PC-3 (cell line): Measurements from ENCODE around the gene FN3KRP. TPM values are rescaled to one million over a fixed set of nuclear protein-coding genes. Genes with fewer than 3 reads are reported as not detected.

ENCODE experiments used
- ATAC-seq: fragments of 200-7000 bp; cut with Tn5 transposase; 2 replicates; pipeline ENCODE4 v1.9.1; 2020; ENCODE audit warnings: mild to moderate bottlenecking, moderate library complexity
- BruUV-seq: library from RNA; stranded (reverse); fragments of 400-500 nt; replicated peaks from 2 replicates; lab custom pipeline; 2021; lab: Mats Ljungman, UMichigan
- CTCF ChIA-PET: fragments of 300-600 bp; sonication (Branson Sonifier 250); formaldehyde crosslinking; loops from one replicate; lab custom pipeline; 2022; ENCODE audit warnings: antibody characterized with exemption; lab: Charles Lee
- POLR2A ChIA-PET: fragments of 300-600 bp; sonication (Branson Sonifier 250); formaldehyde crosslinking; loops from one replicate; lab custom pipeline; 2022; ENCODE audit warnings: antibody characterized with exemption; ENCODE audit not compliant: unreplicated experiment; lab: Charles Lee
- DNase-seq: peaks from one replicate; pipeline ENCODE4 v3.0.0-alpha.2; 2015
- H2AFZ ChIP-seq: fragments of 300-600 bp; sonication (generic); 2 replicates; pipeline ENCODE4 v1.6.0; 2016; ENCODE audit warnings: antibody characterized with exemption, low read length
- H3F3A ChIP-seq: fragments of 300-600 bp; sonication (generic); one replicate; pipeline ENCODE4 v1.6.0; 2017; ENCODE audit warnings: antibody characterized with exemption, low read length, control low read depth, mild to moderate bottlenecking; ENCODE audit not compliant: unreplicated experiment
- H3K27ac ChIP-seq: fragments of 300-600 bp; sonication (generic); 2 replicates; pipeline ENCODE4 v1.5.1; 2016; ENCODE audit warnings: mild to moderate bottlenecking, low read length
- H3K27me3 ChIP-seq: fragments of 300-600 bp; sonication (generic); 2 replicates; pipeline ENCODE4 v1.6.1; 2016; ENCODE audit warnings: low read length, mixed read lengths
- H3K36me3 ChIP-seq: fragments of 300-600 bp; sonication (generic); 2 replicates; pipeline ENCODE4 v1.6.1; 2016; ENCODE audit warnings: low read depth, mixed run types, low read length, mixed read lengths
- H3K4me1 ChIP-seq: fragments of 300-600 bp; sonication (generic); 2 replicates; pipeline ENCODE4 v1.5.1; 2016; ENCODE audit warnings: low read length; ENCODE audit not compliant: insufficient read depth
- H3K4me2 ChIP-seq: fragments of 300-600 bp; sonication (generic); 2 replicates; pipeline ENCODE4 v1.6.0; 2016; ENCODE audit warnings: low read length
- H3K4me3 ChIP-seq: fragments of 300-600 bp; sonication (generic); 2 replicates; pipeline ENCODE4 v1.5.1; 2016; ENCODE audit warnings: mild to moderate bottlenecking, low read length, mixed read lengths
- H3K79me2 ChIP-seq: fragments of 300-600 bp; sonication (generic); 2 replicates; pipeline ENCODE4 v1.6.1; 2017; ENCODE audit warnings: low read length, mixed read lengths
- H3K9ac ChIP-seq: fragments of 300-600 bp; sonication (generic); 2 replicates; pipeline ENCODE4 v1.6.0; 2016; ENCODE audit warnings: mild to moderate bottlenecking, low read length
- H3K9me2 ChIP-seq: fragments of 300-600 bp; sonication (generic); replicated peaks from 2 replicates; pipeline ENCODE4 v1.6.1; 2016; ENCODE audit warnings: mixed run types, low read length, mixed read lengths
- H3K9me3 ChIP-seq: fragments of 300-600 bp; sonication (generic); 2 replicates; pipeline ENCODE4 v1.6.1; 2016; ENCODE audit warnings: low read length, mixed read lengths
- H4K20me1 ChIP-seq: fragments of 300-600 bp; sonication (generic); 2 replicates; pipeline ENCODE4 v1.6.1; 2016; ENCODE audit warnings: low read length, mixed read lengths
- EZH2 ChIP-seq: fragments of 300-600 bp; sonication (generic); IDR thresholded peaks from one replicate; pipeline ENCODE4 v1.6.1; 2017; ENCODE audit warnings: antibody characterized with exemption, mild to moderate bottlenecking, low read length; ENCODE audit not compliant: unreplicated experiment
- EZH2phosphoT487 ChIP-seq: fragments of 300-600 bp; sonication (generic); IDR thresholded peaks from 2 replicates; pipeline ENCODE4 v1.6.1; 2018; ENCODE audit warnings: mild to moderate bottlenecking, antibody characterized with exemption, low read length, borderline replicate concordance
- intact Hi-C: fragments of 100-400 bp; cut with micrococcal nuclease; formaldehyde crosslinking; loops from 2 replicates; pipeline ENCODE4 v1.9.0; 2023
- total RNA-seq: library from RNA; depleted of rRNA; stranded (reverse); fragments of >200 nt; gene quantifications from 2 replicates; pipeline ENCODE4 v1.2.3, GENCODE V29; 2014
- TF ChIP-seq, protein P1 (sequence below): fragments of 300-600 bp; sonication (generic); conservative IDR thresholded peaks from 2 replicates; pipeline ENCODE4 v1.5.1; 2017; ENCODE audit warnings: antibody characterized with exemption, low read depth, mild to moderate bottlenecking, low read length

FN3KRP gene
- total RNA-seq, 1 experiment from 2014 or later = 37.4 TPM

DNA sequence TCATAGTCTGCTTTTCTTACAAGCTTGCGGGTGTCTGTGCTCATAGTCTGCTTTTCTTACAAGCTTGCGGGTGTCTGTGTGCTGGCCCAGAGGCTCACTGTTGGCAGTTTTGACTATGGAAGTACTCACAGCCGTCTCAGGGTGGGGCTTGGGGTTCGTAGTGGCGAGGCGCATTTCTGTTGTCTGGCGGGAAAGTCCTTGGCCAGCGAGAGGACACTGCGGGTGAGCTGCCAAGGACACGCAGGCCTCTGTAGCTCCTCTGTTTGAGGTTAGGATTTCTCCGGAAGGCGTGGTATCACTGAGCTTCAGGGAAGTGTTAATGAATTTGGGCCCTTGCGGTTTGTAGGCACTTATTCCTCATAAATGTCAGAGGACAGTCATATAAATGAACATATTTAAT is 48.9 kb downstream of the FN3KRP start:
- DNase-seq (no peak), ATAC-seq (no peak)
- H3K4me3 ChIP-seq = no peak overlapping the region
- H3K36me3 ChIP-seq = peaks cover 33% of the 10 kb centered on the region
- H3K9ac ChIP-seq = no peak overlapping the region
- H3K27me3 ChIP-seq = no peaks in the 10 kb centered on the region
- no peaks in the 10 kb centered on the region for H3F3A ChIP-seq
- no peaks in the 10 kb centered on the region for H3K4me1 ChIP-seq
- BruUV-seq = no TSS peak
- no peaks in the 10 kb centered on the region for H3K9me2 ChIP-seq
- 0 out of 2 replicates have a peak, but pooled peaks cover 8% of the 10 kb centered on the region for H3K79me2 ChIP-seq
- no peak overlapping the region for H3K27ac ChIP-seq
- H4K20me1 ChIP-seq = no peaks in the 10 kb centered on the region
- H3K4me2 ChIP-seq = no peak overlapping the region
- POLR2A ChIA-PET = no interaction called here
- intact Hi-C loops = no loop called here
- no peaks in the 10 kb centered on the region for H3K9me3 ChIP-seq
- H2AFZ ChIP-seq = no peak overlapping the region
- CTCF ChIA-PET = no interaction called here
- no peak for TF ChIP-seq EZH2
- TF ChIP-seq EZH2phosphoT487 = no peak
- TF ChIP-seq, protein P1, sequence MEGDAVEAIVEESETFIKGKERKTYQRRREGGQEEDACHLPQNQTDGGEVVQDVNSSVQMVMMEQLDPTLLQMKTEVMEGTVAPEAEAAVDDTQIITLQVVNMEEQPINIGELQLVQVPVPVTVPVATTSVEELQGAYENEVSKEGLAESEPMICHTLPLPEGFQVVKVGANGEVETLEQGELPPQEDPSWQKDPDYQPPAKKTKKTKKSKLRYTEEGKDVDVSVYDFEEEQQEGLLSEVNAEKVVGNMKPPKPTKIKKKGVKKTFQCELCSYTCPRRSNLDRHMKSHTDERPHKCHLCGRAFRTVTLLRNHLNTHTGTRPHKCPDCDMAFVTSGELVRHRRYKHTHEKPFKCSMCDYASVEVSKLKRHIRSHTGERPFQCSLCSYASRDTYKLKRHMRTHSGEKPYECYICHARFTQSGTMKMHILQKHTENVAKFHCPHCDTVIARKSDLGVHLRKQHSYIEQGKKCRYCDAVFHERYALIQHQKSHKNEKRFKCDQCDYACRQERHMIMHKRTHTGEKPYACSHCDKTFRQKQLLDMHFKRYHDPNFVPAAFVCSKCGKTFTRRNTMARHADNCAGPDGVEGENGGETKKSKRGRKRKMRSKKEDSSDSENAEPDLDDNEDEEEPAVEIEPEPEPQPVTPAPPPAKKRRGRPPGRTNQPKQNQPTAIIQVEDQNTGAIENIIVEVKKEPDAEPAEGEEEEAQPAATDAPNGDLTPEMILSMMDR = no peak

GRCh38 chr17:82767041-82767754 is 50.7 kb downstream of the FN3KRP start:
- CTCF ChIA-PET = interaction anchor here (0.7 kb wide), 1 partner anchor 109 kb away, joined by 4 read pairs; no protein-coding TSS in a partner anchor
- H3K27ac ChIP-seq = no peak overlapping the region
- H3K4me3 ChIP-seq = no peak overlapping the region
- no TSS peak for BruUV-seq
- intact Hi-C loops = loop anchor here (2.0 kb wide), 1 partner anchor 98 kb away; no protein-coding TSS in a partner anchor
- no peak for TF ChIP-seq EZH2
- TF ChIP-seq, protein P1 = peak; percentile 80
- H3K9me3 ChIP-seq = no peaks in the 10 kb centered on the region
- H3K4me1 ChIP-seq = no peaks in the 10 kb centered on the region
- no peak overlapping the region for H2AFZ ChIP-seq
- peaks cover 33% of the 10 kb centered on the region for H3K36me3 ChIP-seq
- no peaks in the 10 kb centered on the region for H4K20me1 ChIP-seq
- no peaks in the 10 kb centered on the region for H3K9me2 ChIP-seq
- no peaks in the 10 kb centered on the region for H3K27me3 ChIP-seq
- DNase-seq (peak; percentile 55), ATAC-seq (no peak)
- no peak overlapping the region for H3K9ac ChIP-seq
- POLR2A ChIA-PET = no interaction called here
- no peak overlapping the region for H3K4me2 ChIP-seq
- 0 out of 2 replicates have a peak, but pooled peaks cover 5% of the 10 kb centered on the region for H3K79me2 ChIP-seq
- no peaks in the 10 kb centered on the region for H3F3A ChIP-seq

GRCh38 chr17:82769041-82769440 is 52.5 kb downstream of the FN3KRP start:
- no TSS peak for BruUV-seq
- ATAC-seq (no peak), DNase-seq (no peak)
- H3K27me3 ChIP-seq = no peaks in the 10 kb centered on the region
- H3K9ac ChIP-seq = no peak overlapping the region
- ChIA-PET CTCF (no interaction called here), POLR2A (no interaction called here)
- no peak overlapping the region for H3K4me3 ChIP-seq
- H3K27ac ChIP-seq = no peak overlapping the region
- peaks cover 30% of the 10 kb centered on the region for H3K36me3 ChIP-seq
- H4K20me1 ChIP-seq = no peaks in the 10 kb centered on the region
- intact Hi-C loops = no loop called here
- H3K4me2 ChIP-seq = no peak overlapping the region
- H3K9me2 ChIP-seq = no peaks in the 10 kb centered on the region
- H3K9me3 ChIP-seq = no peaks in the 10 kb centered on the region
- no peaks in the 10 kb centered on the region for H3F3A ChIP-seq
- H3K4me1 ChIP-seq = no peaks in the 10 kb centered on the region
- no peak for TF ChIP-seq EZH2phosphoT487
- no peak for TF ChIP-seq EZH2
- TF ChIP-seq, protein P1 = no peak
- H2AFZ ChIP-seq = no peak overlapping the region
- no peaks in the 10 kb centered on the region for H3K79me2 ChIP-seq
